IPS-NIHi7 (cell line): ENCODE measurements around the gene WWC2.

Experiments
- DNase-seq: peaks from one replicate; pipeline ENCODE4 v3.0.0; 2012; ENCODE audit warnings: mixed read lengths; ENCODE audit errors: extremely low spot score

Gene WWC2

GRCh38 chr4:183256756-183257385 lies 157.8 kb downstream of the WWC2 start:
- peak; percentile 80 for DNase-seq

- peak; percentile 38 for DNase-seq
Observed at GRCh38 chr4:183257808-183258207, 158.8 kb downstream of the WWC2 start.

DNA sequence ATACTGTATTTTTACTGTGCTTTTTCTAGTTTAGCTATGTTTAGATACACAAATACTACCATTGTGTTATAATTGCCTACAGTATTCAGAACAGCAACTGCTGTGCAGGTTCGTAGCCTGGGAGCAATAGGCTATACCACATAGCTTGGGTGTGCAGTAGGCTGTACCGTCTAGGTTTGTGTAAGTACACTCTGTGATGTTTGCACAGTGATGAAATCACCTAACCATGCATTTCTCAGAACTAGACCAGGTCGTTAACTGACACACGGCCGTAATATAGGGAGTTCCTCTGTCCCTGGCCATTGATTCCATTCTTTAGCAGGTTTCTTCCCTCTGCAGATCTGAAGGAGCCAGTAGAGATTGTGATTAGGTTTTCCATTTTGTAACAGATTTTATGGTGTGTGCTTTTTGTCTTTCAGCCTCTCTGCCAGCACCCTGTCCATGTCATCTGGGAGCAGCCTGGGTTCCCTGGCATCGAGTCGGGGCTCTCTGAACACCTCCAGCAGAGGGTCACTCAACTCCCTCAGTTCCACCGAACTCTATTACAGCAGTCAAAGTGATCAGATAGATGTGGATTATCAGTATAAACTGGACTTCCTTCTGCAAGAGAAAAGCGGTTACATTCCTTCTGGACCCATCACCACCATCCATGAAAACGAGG lies 161.6 kb downstream of the WWC2 start:
- no peak for DNase-seq

DNA sequence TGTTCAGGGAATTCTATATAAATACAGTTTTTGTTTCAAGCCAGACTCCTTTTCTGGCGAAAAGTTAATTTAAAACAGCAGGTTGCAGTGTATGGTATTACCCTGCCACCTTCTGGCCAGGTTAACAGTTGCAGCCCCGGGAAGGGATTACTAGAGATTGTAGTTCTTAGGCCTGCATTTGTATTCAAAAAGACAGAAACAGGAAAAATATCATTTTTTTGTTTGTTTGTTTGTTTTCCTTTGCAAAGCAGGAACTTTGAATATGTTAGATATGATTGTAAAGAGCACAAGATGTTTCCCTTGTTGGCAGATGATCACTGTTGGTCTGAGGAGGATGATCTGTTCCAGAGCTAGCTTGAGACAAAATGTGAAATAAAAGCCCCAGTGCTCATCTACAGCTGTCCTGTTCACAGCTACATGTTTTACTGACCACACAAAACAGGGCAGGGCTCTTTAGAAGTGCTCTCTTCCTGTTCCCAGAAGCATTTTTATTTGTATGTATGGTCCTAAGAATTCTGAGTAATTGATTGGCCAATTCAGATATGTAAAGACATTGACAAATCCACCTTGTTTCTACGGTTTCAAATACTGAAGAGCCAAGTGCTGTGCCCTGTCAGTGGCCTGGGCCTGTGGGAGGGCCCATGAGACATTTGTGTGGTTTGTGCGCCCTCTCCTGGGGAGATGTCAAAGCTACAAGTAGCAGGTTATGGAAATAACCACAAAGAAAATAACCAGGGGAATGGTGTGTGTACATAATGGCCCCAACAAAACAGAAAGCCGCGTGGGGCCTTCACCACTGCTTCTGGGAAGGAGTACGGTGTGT lies 163.1 kb downstream of the WWC2 start:
- peak; percentile 81 for DNase-seq

DNA sequence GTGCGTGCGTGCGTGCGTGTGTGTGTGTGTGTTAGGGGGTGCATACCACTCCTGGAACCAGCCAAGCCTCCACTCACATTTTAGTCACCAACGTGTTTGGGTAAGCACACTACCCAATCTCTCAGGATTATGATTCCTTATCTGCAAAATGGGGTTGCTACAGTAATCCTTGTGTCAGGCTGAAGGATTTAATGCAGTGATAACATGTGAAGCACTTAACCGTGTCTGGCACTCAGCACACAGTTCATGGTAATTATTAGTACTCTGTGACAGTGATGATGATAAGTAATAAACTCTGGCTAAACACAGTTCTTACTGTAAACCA lies 163.7 kb downstream of the WWC2 start:
- DNase-seq = no peak

DNA sequence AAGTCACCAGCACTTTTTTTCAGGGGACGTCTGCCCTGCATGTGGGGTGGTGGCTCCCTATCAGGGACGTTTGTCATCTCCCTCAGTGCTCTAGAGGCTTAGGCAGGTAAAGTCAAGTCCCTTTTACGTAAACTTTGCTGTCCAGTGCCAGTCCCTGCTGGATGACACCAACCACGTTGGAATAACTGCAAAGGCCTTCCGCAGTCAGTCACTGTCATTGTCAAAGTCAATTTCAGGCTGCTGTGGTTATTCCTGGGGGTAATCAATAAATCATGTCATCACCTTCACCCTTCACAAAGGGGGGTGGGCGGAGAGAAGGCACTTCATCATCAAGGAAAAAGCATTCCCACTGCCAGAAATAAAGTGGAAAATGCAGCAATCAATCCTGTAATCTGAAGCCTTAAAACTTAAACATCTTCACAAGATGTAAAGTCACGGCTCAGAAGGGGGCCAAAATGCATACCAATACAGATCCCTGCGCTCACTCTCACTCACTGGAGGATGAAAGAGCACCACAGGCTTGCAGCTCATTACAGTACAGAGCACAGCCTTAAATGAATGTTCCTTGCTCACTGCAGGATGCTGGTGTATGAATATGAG lies 164.8 kb downstream of the WWC2 start:
- DNase-seq = peak; percentile 16

DNA sequence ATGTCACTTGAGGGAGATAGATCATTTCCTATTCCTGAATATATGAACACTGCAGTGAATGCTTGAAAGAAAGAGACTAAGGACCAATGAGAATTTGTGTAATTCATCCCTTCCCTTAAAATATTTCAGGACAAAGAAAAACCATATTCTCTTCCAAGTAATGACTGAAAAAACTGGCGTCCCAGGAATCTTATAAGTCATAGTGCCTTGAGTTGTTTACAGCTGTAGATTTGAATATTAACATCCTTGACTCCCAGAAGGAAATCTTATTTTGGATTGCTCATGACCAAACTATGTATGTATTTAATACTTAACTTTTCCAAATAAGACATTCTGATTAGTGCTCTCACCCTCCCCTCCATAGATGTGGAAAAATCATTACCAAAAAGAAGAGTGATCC lies 165.6 kb downstream of the WWC2 start:
- no peak for DNase-seq

DNA sequence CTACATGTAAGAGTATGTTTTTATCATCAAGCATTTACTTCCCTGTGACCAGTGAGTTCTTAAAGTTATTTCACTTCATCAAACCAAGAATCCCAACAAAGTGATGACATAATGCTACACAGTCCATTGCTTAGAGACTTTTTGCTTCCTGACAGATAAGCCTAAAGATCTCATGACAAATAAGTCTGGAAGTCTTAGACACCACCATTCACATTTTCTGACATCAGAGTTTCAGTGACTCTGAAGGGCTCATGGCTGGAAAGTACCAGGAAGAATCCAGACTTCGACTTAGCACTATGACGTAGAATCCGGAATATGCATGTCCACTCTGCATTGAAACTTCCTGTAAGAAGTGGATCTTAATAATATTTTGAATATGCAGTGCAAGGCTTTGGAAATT lies 167.3 kb downstream of the WWC2 start:
- no peak for DNase-seq

DNA sequence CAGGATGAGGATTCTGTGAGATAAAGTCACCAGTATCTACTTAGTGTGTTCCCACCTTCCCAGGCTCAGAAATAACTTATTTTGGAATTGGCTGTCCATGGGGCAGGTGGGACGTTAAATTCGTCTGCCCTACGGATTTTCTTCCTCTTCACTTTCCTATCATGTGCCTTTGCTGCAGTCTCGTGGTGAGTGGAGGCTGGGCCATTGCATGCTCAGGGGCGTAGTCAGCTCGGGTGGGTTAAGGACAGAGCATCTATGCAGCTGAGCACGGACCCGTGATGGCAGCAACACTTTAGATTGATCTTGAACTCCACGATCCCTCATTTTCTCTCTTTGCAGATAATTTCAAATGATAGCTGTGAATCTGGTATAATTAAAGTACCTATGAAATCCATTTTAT lies 169.5 kb downstream of the WWC2 start:
- DNase-seq = no peak

DNA sequence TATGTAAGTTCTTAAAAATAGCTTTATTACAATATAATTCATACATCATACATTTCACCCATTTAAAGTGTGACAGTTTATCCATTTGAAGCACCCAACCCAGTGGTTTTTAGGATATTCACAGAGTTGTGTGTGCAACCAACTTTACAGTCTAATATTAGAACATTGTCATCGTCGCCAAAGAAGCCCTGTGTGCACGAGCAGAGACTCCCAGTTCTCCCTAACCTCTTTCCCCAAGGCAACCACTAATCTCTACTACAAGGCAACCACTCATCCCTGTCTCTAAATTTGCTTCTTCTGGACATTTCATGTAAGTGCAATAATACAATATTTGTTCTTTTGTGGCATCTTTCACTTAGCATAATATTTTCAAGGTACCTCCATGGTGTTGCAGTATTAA lies 173.3 kb downstream of the WWC2 start:
- no peak for DNase-seq

DNA sequence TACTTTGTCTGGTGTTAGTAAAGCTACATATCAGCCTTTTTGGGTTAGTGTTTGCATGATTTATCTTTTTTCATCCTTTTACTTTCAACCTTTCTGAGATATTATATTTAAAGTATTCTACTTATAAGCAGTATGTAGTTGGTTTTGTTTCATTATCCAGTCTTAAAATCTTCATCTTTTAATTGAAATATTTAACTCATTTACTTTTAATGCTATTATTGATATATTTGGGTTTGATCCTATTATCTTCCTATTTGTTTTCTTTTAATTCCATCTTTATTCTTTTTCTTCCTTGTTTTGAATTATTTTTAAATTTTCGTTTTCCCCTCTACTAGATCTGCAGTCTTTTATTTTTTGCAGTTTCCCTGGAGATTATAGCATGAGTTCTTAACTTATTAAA lies 177.0 kb downstream of the WWC2 start:
- DNase-seq = no peak

GRCh38 chr4:183284258-183284785 lies 185.3 kb downstream of the WWC2 start:
- DNase-seq = no peak

DNA sequence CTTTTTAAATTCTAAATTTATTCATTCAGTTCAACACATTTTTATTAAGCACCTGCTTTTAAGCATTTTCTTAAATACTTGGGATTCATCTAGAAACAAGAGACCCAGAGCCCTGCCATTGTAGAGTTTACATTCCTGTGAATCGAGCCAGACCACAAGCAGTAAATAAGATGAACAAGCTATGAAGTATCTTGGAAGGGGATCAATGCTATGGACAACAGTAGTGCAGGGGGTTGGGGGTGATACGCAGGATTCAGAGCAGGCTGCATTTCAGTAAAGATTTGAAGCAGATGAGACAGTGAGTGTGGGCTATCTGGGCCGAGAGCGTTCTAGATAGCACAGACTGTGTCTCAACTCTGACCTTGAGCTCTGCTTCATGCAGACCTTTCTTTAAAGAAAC lies 185.9 kb downstream of the WWC2 start:
- DNase-seq = no peak

DNA sequence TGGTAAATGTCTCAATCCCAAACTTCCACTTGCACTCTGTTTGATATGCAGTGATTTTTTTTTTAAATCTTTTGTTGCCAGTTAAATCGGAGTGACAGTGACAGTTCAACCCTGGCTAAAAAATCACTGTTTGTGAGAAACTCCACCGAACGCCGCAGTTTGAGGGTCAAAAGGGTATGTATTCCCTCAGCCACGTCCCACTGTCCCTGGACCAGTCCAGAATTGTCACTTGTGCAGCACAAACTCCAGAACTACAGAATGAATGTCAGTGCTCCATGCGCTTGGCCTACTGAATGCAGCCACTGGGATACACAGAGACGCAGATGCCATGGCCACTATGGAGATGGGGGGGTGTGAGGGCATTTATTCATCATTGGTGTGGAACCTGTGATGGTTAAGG lies 186.8 kb downstream of the WWC2 start:
- DNase-seq = no peak

- no peak for DNase-seq
Observed at GRCh38 chr4:183286590-183287308, 187.7 kb downstream of the WWC2 start.

DNA sequence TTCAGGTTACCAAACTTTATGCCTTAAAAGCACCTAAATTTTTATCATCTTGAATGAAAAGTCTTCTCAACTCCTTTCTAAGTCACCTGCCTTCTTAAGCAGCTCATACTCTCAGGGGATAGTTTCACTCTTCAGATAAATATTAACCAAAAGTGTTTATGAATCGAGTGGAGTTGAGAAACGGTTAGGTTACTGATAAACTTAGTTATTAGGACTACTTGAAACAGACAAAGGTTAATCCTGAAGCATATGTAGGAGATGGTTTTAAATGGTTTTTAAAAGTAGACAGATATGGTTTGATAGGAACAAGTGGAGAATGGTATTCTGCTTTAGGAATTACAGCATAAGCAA lies 188.2 kb downstream of the WWC2 start:
- no peak for DNase-seq

DNA sequence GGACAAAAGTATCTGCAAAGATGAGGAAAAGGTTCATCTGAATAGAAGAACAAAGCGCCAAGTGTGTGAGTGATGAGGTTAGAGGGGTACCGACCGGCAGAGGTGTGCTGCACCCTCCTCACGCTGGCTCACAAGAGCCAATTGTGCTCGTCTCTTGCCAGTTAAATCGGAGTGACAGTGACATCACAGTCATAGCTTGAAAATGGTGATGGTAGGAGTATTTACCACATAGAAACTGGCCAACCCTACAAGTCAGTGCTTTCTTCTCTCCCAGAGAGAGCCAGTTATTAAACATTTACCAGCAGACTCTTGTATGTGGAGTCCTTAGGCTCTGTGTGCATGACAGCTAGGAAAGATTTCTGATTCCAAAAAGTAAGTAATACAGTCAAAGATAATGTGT lies 188.6 kb downstream of the WWC2 start:
- no peak for DNase-seq

DNA sequence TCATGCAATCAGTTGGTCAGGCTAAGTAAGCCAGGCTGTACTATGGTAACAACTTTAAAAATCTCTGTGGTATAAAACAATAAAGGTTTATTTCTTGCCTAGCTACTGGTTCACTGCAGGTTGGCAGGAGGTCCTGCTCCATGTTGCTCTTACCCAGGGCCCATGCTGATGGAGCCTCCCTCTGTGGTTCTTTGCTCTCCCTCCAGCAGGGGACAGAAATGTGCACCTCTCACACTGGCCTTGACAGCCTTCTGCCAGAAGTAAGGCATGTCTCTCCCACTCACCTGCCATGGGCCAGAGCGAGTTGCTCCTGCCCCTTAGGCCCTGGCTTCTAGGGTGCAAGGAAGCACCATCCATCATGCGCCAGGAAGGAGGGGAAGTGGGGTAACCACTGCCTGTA lies 189.9 kb downstream of the WWC2 start:
- DNase-seq = no peak

DNA sequence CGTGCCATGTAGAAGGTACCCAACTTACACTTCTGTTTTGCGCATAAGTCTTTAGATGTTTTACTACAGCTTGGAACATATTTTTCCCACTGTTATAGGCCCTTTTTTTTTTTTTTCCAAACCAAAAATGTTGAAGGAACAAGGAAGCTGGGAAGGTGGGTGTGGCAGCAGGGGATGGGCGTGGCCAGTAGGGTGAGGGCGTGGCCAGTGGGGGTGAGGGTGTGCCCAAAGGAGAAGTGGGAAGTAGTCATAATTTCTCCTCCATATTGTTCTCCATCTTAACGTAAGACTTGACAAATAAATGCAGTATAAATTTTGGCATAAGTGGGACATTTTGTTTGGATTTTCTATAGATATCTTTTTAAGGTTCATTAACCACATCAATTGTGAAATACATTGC lies 190.6 kb downstream of the WWC2 start:
- peak; percentile 50 for DNase-seq

DNA sequence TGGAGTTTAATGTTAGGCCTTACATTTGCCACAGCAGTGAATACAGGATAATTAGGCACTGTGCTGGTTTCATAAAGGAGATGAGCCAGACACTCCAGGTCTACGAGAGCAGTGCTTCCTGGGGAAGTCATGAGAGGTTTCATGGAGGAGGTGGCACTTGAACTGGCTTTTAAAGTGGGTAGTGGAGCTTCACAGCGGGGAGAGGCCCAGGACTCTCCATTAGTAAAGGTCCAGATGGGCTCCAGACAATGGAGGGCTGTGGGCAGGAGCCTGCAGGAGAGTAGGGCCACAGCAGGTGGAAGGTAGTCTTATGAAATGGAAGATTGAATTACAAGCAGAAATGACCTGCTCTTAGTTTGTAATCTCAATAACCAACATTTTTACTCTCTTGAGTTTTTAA lies 192.0 kb downstream of the WWC2 start:
- DNase-seq = no peak

DNA sequence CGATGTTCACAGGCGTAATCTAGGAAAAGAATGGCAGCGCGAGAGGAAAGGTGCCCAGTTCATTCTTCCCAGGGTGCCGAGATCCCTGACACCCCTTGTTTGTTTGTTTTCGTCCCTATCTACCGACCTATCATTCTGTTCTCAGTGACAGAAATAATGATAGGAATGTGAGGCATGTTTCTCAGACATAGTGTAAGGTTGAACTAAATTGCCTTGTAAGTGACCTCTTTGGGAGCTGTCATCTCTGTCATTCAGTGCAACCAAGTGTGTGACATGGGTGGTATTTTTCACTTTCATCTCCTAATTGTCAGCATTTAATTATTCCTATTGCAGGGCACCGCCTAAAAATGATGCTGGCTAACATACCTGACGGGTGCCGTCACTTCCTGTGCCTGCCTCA lies 196.7 kb downstream of the WWC2 start:
- no peak for DNase-seq

GRCh38 chr4:183297675-183298074 lies 198.6 kb downstream of the WWC2 start:
- DNase-seq = no peak
